GM23338 (cell line): ENCODE measurements around the gene PTPN7. TPM values are rescaled to one million over a fixed set of nuclear protein-coding genes. Genes with fewer than 3 reads are reported as not detected.
"Not testable (repeated sequence)": the region's sequence is repeated elsewhere in the genome, so short reads cannot be mapped to it uniquely, and the experiment has no call there.

Source experiments
- ATAC-seq: fragments of 200-7000 bp; cut with Tn5 transposase; 3 replicates; pipeline ENCODE4 v1.9.1; 2020
- DNase-seq: peaks from one replicate; pipeline ENCODE4 v3.0.0-alpha.2; 2015; ENCODE audit warnings: low spot score
- H2AFZ ChIP-seq: fragments of 200-600 bp; sonication (generic); 2 replicates; pipeline ENCODE4 v1.8.0; 2016; ENCODE audit warnings: antibody characterized with exemption, mild to moderate bottlenecking, moderate library complexity
- H3F3A ChIP-seq: fragments of 200-600 bp; sonication (generic); replicated peaks from 2 replicates; pipeline ENCODE4 v1.8.0; 2017; ENCODE audit warnings: antibody characterized with exemption, mixed run types, low read depth
- H3K27ac ChIP-seq: fragments of 200-600 bp; sonication (generic); 2 replicates; pipeline ENCODE4 v1.6.1; 2016; ENCODE audit warnings: low read depth
- H3K27me3 ChIP-seq: fragments of 200-600 bp; sonication (generic); 2 replicates; pipeline ENCODE4 v1.8.0; 2016; ENCODE audit warnings: mild to moderate bottlenecking, mixed run types, moderate library complexity; ENCODE audit not compliant: insufficient read depth
- H3K36me3 ChIP-seq: fragments of 200-600 bp; sonication (generic); 2 replicates; pipeline ENCODE4 v1.8.0; 2016; ENCODE audit warnings: mild to moderate bottlenecking; ENCODE audit not compliant: insufficient read depth
- H3K4me1 ChIP-seq: fragments of 200-600 bp; sonication (generic); 2 replicates; pipeline ENCODE4 v1.8.0; 2016; ENCODE audit warnings: mild to moderate bottlenecking, moderate library complexity; ENCODE audit not compliant: insufficient read depth
- H3K4me2 ChIP-seq: fragments of 200-600 bp; sonication (generic); 2 replicates; pipeline ENCODE4 v1.7.1; 2017; ENCODE audit warnings: mixed run types
- H3K4me3 ChIP-seq: fragments of 200-600 bp; sonication (generic); 2 replicates; pipeline ENCODE4 v1.6.1; 2016; ENCODE audit warnings: mixed run types
- H3K79me2 ChIP-seq: fragments of 200-600 bp; sonication (generic); replicated peaks from 2 replicates; pipeline ENCODE4 v1.8.0; 2017; ENCODE audit warnings: mild to moderate bottlenecking; ENCODE audit not compliant: insufficient read depth
- H3K9me2 ChIP-seq: fragments of 200-600 bp; sonication (generic); 2 replicates; pipeline ENCODE4 v1.8.0; 2017; ENCODE audit not compliant: insufficient read depth
- H4K20me1 ChIP-seq: fragments of 200-600 bp; sonication (generic); replicated peaks from 2 replicates; pipeline ENCODE4 v1.8.0; 2017; ENCODE audit warnings: mild to moderate bottlenecking; ENCODE audit not compliant: insufficient read depth
- H3K27ac Mint-ChIP-seq: 2 replicates; pipeline ENCODE4 v1.8.0; 2020; ENCODE audit warnings: inconsistent platforms, mild to moderate bottlenecking, moderate library complexity, mixed read lengths
- H3K27me3 Mint-ChIP-seq: 3 replicates; pipeline ENCODE4 v1.8.0; 2022; ENCODE audit warnings: low read depth, mild to moderate bottlenecking, moderate library complexity, mixed read lengths, inconsistent platforms; ENCODE audit not compliant: insufficient read depth, poor library complexity
- H3K36me3 Mint-ChIP-seq: 3 replicates; pipeline ENCODE4 v1.8.0; 2021; ENCODE audit warnings: low read depth, mild to moderate bottlenecking, inconsistent platforms, moderate library complexity, mixed read lengths
- H3K4me1 Mint-ChIP-seq: 3 replicates; pipeline ENCODE4 v1.8.0; 2020; ENCODE audit warnings: mild to moderate bottlenecking, inconsistent platforms, mixed read lengths
- H3K4me3 Mint-ChIP-seq: 3 replicates; pipeline ENCODE4 v1.8.0; 2021; ENCODE audit warnings: moderate library complexity, mild to moderate bottlenecking, inconsistent platforms, mixed read lengths
- H3K9me3 Mint-ChIP-seq: 3 replicates; pipeline ENCODE4 v1.8.0; 2020; ENCODE audit warnings: moderate library complexity, mild to moderate bottlenecking, inconsistent platforms, mixed read lengths
- CREB1 ChIP-seq: fragments of 250-450 bp; sonication (Bioruptor Pico); IDR thresholded peaks from 2 replicates; pipeline ENCODE4 v1.5.0; 2020; ENCODE audit warnings: low read depth, mild to moderate bottlenecking, moderate library complexity
- ETS1 ChIP-seq: IDR thresholded peaks from 2 replicates; pipeline ENCODE4 v1.6.1; 2016; ENCODE audit warnings: antibody characterized with exemption
- EZH2 ChIP-seq: fragments of 200-600 bp; sonication (generic); IDR thresholded peaks from one replicate; pipeline ENCODE4 v1.8.0; 2017; ENCODE audit warnings: antibody characterized with exemption, mild to moderate bottlenecking, low read depth; ENCODE audit not compliant: unreplicated experiment
- EZH2phosphoT487 ChIP-seq: fragments of 200-600 bp; sonication (generic); IDR thresholded peaks from one replicate; pipeline ENCODE4 v1.8.1; 2018; ENCODE audit warnings: antibody characterized with exemption; ENCODE audit not compliant: unreplicated experiment
- NANOG ChIP-seq: IDR thresholded peaks from 2 replicates; pipeline ENCODE4 v1.6.1; 2016; ENCODE audit warnings: antibody characterized with exemption, borderline replicate concordance
- POLR2AphosphoS5 ChIP-seq: IDR thresholded peaks from 2 replicates; pipeline ENCODE4 v1.6.1; 2016; ENCODE audit warnings: antibody characterized with exemption, low read depth
- REST ChIP-seq: IDR thresholded peaks from one replicate; pipeline ENCODE4 v1.6.1; 2018; ENCODE audit warnings: antibody characterized with exemption; ENCODE audit not compliant: unreplicated experiment
- polyA plus RNA-seq: library from polyadenylated mRNA; unstranded; fragments of >200 nt; fragmentation: Nextera tagmentation; extraction: Ambion mirVana; gene quantifications from 2 replicates; pipeline ENCODE4 v1.2.1, GENCODE V29; 2016
- total RNA-seq: library from RNA; depleted of rRNA; stranded (reverse); fragments of >200 nt; shearing (Covaris generic); gene quantifications from 2 replicates; pipeline ENCODE4 v1.2.3, GENCODE V29; 2014

Gene PTPN7
- total and polyA plus RNA-seq, 2 experiments from 2014 or later: not detected

GRCh38 chr1:202181586-202181985 lies 21.2 kb upstream of the PTPN7 start (continued):
- TF ChIP-seq REST (no peak), EZH2 (no peak), EZH2phosphoT487 (no peak)

- H3K4me3 Mint-ChIP-seq, H2AFZ ChIP-seq, H3K4me1 ChIP-seq, H3K27ac Mint-ChIP-seq, H3K27ac ChIP-seq, H3K4me1 Mint-ChIP-seq, H3K9me2 ChIP-seq, ATAC-seq, H3K4me2 ChIP-seq, H3F3A ChIP-seq, H3K4me3 ChIP-seq, H3K36me3 ChIP-seq, DNase-seq, H3K27me3 ChIP-seq, H3K36me3 Mint-ChIP-seq, H3K79me2 ChIP-seq, H4K20me1 ChIP-seq, H3K9me3 Mint-ChIP-seq: not testable (repeated sequence)
- H3K27me3 Mint-ChIP-seq: peaks cover 21% of the 10 kb centered on the region
Measured at GRCh38 chr1:202180751-202181139, 20.3 kb upstream of the PTPN7 start.

GRCh38 chr1:202179828-202180750 lies 19.7 kb upstream of the PTPN7 start:
- H3K27ac Mint-ChIP-seq: no peak overlapping the region
- H3K4me3 Mint-ChIP-seq: no peak overlapping the region
- no peaks in the 10 kb centered on the region for H3K27me3 ChIP-seq
- peaks cover 9% of the 10 kb centered on the region for H3K4me1 Mint-ChIP-seq
- ATAC-seq (no peak), DNase-seq (no peak)
- H3K9me2 ChIP-seq: no peaks in the 10 kb centered on the region
- no peak overlapping the region for H2AFZ ChIP-seq
- no peaks in the 10 kb centered on the region for H3K36me3 ChIP-seq
- H4K20me1 ChIP-seq: no peaks in the 10 kb centered on the region
- H3K4me1 ChIP-seq: no peaks in the 10 kb centered on the region
- TF ChIP-seq REST: no peak
- no peak for TF ChIP-seq CREB1 (CRISPR knock-in tag)
- no peak for TF ChIP-seq ETS1
- no peak for TF ChIP-seq NANOG
- TF ChIP-seq POLR2AphosphoS5: no peak
- no peak for TF ChIP-seq EZH2phosphoT487
- H3K4me2 ChIP-seq: no peak overlapping the region
- no peaks in the 10 kb centered on the region for H3K9me3 Mint-ChIP-seq
- H3K4me3 ChIP-seq: no peak overlapping the region
- no peaks in the 10 kb centered on the region for H3F3A ChIP-seq
- H3K27ac ChIP-seq: no peak overlapping the region
- H3K79me2 ChIP-seq: no peaks in the 10 kb centered on the region
- H3K36me3 Mint-ChIP-seq: no peaks in the 10 kb centered on the region
- peaks cover 21% of the 10 kb centered on the region for H3K27me3 Mint-ChIP-seq
